SK-N-SH (cell line): ENCODE results near the gene TUBB6. TPM values are rescaled to one million over a fixed set of nuclear protein-coding genes. Genes with fewer than 3 reads are reported as not detected.

Experiments
- CTCF ChIA-PET: fragments of 300-600, 350-600 bp; formaldehyde crosslinking; extraction: SDS; loops from one replicate; lab custom pipeline; 2021; lab: Yijun Ruan, JAX
- POLR2A ChIA-PET: fragments of 350-600 bp; sonication (Branson Sonifier 250); formaldehyde crosslinking; extraction: SDS; loops from one replicate; lab custom pipeline; 2020; ENCODE audit warnings: antibody characterized with exemption, inconsistent platforms; lab: Yijun Ruan, JAX
- DNase-seq: peaks from one replicate; pipeline ENCODE4 v3.0.0; 2012
- H2AFZ ChIP-seq: fragments of 200-600 bp; sonication (generic); 2 replicates; pipeline ENCODE4 v1.8.1; 2016; ENCODE audit warnings: antibody characterized with exemption, mild to moderate bottlenecking, low read depth
- H3F3A ChIP-seq: fragments of 200-600 bp; sonication (generic); replicated peaks from 2 replicates; pipeline ENCODE3; 2016; ENCODE audit warnings: antibody characterized with exemption, mild to moderate bottlenecking; ENCODE audit not compliant: insufficient read depth
- H3K27ac ChIP-seq, 2 experiments: fragments of 200-500 bp in 1 of 2; fragments of 200-600 bp in 1 of 2; sonication (Bioruptor generic) in 1 of 2; sonication (generic), shearing (Covaris generic) in 1 of 2; 2 replicates each; pipeline versions ENCODE4 v1.5.1 to v1.6.1; 2014 to 2016; ENCODE audit warnings: low read depth in 2 of 2, inconsistent platforms in 1 of 2, low read length in 1 of 2, mild to moderate bottlenecking in 1 of 2, mixed read lengths in 1 of 2
- H3K27me3 ChIP-seq: fragments of 200-600 bp; sonication (generic), shearing (Covaris generic); 2 replicates; pipeline ENCODE4 v1.6.1; 2016; ENCODE audit warnings: mixed run types; ENCODE audit not compliant: insufficient read depth
- H3K36me3 ChIP-seq, 2 experiments: fragments of 200-500 bp in 1 of 2; fragments of 200-600 bp in 1 of 2; sonication (Bioruptor generic) in 1 of 2; sonication (generic) in 1 of 2; replicated peaks in 1 of 2; 2 replicates each; pipeline versions ENCODE3 to v1.5.1; 2014 to 2016; ENCODE audit warnings: low read length in 1 of 2, mild to moderate bottlenecking in 1 of 2; ENCODE audit not compliant: insufficient read depth in 2 of 2, control insufficient read depth in 1 of 2
- H3K4me1 ChIP-seq, 2 experiments: fragments of 200-500 bp in 1 of 2; fragments of 200-600 bp in 1 of 2; sonication (Bioruptor generic) in 1 of 2; sonication (generic), shearing (Covaris generic) in 1 of 2; 2 replicates each; pipeline versions ENCODE4 v1.5.1 to v1.6.1; 2014 to 2016; ENCODE audit warnings: low read depth in 1 of 2, low read length in 1 of 2, mixed run types in 1 of 2; ENCODE audit not compliant: insufficient read depth in 2 of 2, control insufficient read depth in 1 of 2
- H3K4me2 ChIP-seq: fragments of 200-600 bp; sonication (generic), shearing (Covaris generic); 2 replicates; pipeline ENCODE4 v1.6.1; 2017; ENCODE audit warnings: mixed run types
- H3K4me3 ChIP-seq, 2 experiments: fragments of 200-500 bp in 1 of 2; fragments of 200-600 bp in 1 of 2; sonication (Bioruptor generic) in 1 of 2; sonication (generic), shearing (Covaris generic) in 1 of 2; 2 replicates each; pipeline versions ENCODE4 v1.5.1 to v1.8.1; 2014 to 2016; ENCODE audit warnings: low read depth in 2 of 2, inconsistent platforms in 1 of 2, low read length in 1 of 2, mild to moderate bottlenecking in 1 of 2, mixed read lengths in 1 of 2, moderate library complexity in 1 of 2
- H3K79me2 ChIP-seq: fragments of 200-600 bp; sonication (generic); 2 replicates; pipeline ENCODE4 v1.8.1; 2017; ENCODE audit warnings: mild to moderate bottlenecking; ENCODE audit not compliant: insufficient read depth
- H3K9ac ChIP-seq: fragments of 200-600 bp; sonication (generic); 2 replicates; pipeline ENCODE4 v1.6.1; 2017; ENCODE audit warnings: mixed run types
- H3K9me2 ChIP-seq: fragments of 200-600 bp; sonication (generic); 2 replicates; pipeline ENCODE4 v1.6.1; 2017; ENCODE audit warnings: mixed run types
- H3K9me3 ChIP-seq: fragments of 200-600 bp; sonication (generic); 2 replicates; pipeline ENCODE4 v1.6.1; 2017; ENCODE audit warnings: mixed run types, mild to moderate bottlenecking, moderate library complexity
- H4K20me1 ChIP-seq: fragments of 200-600 bp; sonication (generic); 2 replicates; pipeline ENCODE4 v1.6.1; 2017; ENCODE audit warnings: mild to moderate bottlenecking, mixed run types; ENCODE audit not compliant: insufficient read depth
- EP300 ChIP-seq, 2 experiments: IDR thresholded peaks; 2 replicates each; pipeline versions ENCODE4 v1.4.0 to v1.6.1; 2012; ENCODE audit warnings: borderline replicate concordance in 1 of 2, low read depth in 1 of 2, low read length in 1 of 2
- EZH2phosphoT487 ChIP-seq: fragments of 200-600 bp; sonication (generic); IDR thresholded peaks from 2 replicates; pipeline ENCODE4 v1.6.1; 2017; ENCODE audit warnings: low read depth, mixed run types, mild to moderate bottlenecking, antibody characterized with exemption, moderate library complexity, borderline replicate concordance
- FOSL2 ChIP-seq: IDR thresholded peaks from 2 replicates; pipeline ENCODE4 v1.4.0; 2012; ENCODE audit warnings: low read depth, mild to moderate bottlenecking, moderate library complexity, borderline replicate concordance
- GABPA ChIP-seq: IDR thresholded peaks from 2 replicates; pipeline ENCODE4 v1.4.0; 2012; ENCODE audit warnings: low read depth, mild to moderate bottlenecking
- IRF3 ChIP-seq: fragments of 150-350 bp; IDR thresholded peaks from 2 replicates; pipeline ENCODE4 v1.6.1; 2016; ENCODE audit warnings: mild to moderate bottlenecking, low read depth, low read length
- MXI1 ChIP-seq: IDR thresholded peaks from 2 replicates; pipeline ENCODE4 v1.6.1; 2012; ENCODE audit warnings: mild to moderate bottlenecking, low read depth, low read length, improper control_type of control experiment
- NRF1 ChIP-seq: IDR thresholded peaks from 2 replicates; pipeline ENCODE4 v1.6.1; 2012; ENCODE audit warnings: low read depth, mild to moderate bottlenecking, low read length
- RCOR1 ChIP-seq: fragments of 150-350 bp; IDR thresholded peaks from 2 replicates; pipeline ENCODE4 v1.6.1; 2017; ENCODE audit warnings: antibody characterized with exemption, low read length
- REST ChIP-seq: IDR thresholded peaks from 2 replicates; pipeline ENCODE4 v1.6.1; 2012; ENCODE audit warnings: mild to moderate bottlenecking, low read depth, low read length, moderate library complexity
- RXRA ChIP-seq: IDR thresholded peaks from 2 replicates; pipeline ENCODE4 v1.4.0; 2012; ENCODE audit warnings: low read depth, mild to moderate bottlenecking, borderline replicate concordance
- USF2 ChIP-seq: fragments of 150-350 bp; IDR thresholded peaks from 2 replicates; pipeline ENCODE4 v1.6.1; 2017; ENCODE audit warnings: antibody characterized with exemption, low read length, low read depth, borderline replicate concordance
- WGBS: methylation state at CpG from one replicate; pipeline ENCODE4 v1.1.6; 2017; ENCODE audit warnings: low lambda C conversion rate; 5-methylcytosine and 5-hydroxymethylcytosine counted together
- polyA plus RNA-seq, 3 experiments: library from polyadenylated mRNA; depleted of rRNA; stranded (reverse); fragments of >200 nt; gene quantifications; 2 replicates each; pipeline ENCODE4 v1.2.3, GENCODE V29; 2012

The TUBB6 gene
- polyA plus RNA-seq, 1 of the 3 experiments (the other 2 are of a cell fraction): 387 TPM

GRCh38 chr18:12340945-12341660, 33.1 kb downstream of the TUBB6 start:
- DNase-seq: no peak
- no peaks in the 10 kb centered on the region for H3K27me3 ChIP-seq
- ChIA-PET POLR2A (no interaction called here), CTCF (interaction anchor here (0.8 to 4.7 kb wide), 3 partner anchors 13 to 331 kb away, joined by 3 to 18 read pairs (median 3); no protein-coding TSS in a partner anchor)
- H3K4me1 ChIP-seq: no peaks in the 10 kb centered on the region
- H3F3A ChIP-seq: peaks cover 4% of the 10 kb centered on the region
- no peaks in the 10 kb centered on the region for H4K20me1 ChIP-seq
- WGBS: 95% methylated on average over 5 of the region's 5 CpGs
- H3K9me2 ChIP-seq: no peaks in the 10 kb centered on the region
- no peak overlapping the region for H2AFZ ChIP-seq
- no peak overlapping the region for H3K9ac ChIP-seq
- no peak overlapping the region for H3K27ac ChIP-seq
- TF ChIP-seq EZH2phosphoT487: no peak
- no peak for TF ChIP-seq MXI1
- no peak for TF ChIP-seq EP300 (IDR thresholded peaks at IDR 0.05; ENCODE audit: borderline replicate concordance in 1 of 2, low read depth in 1 of 2, low read length in 1 of 2)
- no peak for TF ChIP-seq FOSL2
- TF ChIP-seq IRF3: no peak
- TF ChIP-seq GABPA: no peak
- TF ChIP-seq USF2: no peak
- TF ChIP-seq NRF1: no peak
- TF ChIP-seq REST: no peak
- TF ChIP-seq RXRA: no peak
- TF ChIP-seq RCOR1: no peak
- H3K36me3 ChIP-seq: peaks cover 50 to 58% of the 10 kb centered on the region in 2 experiments
- no peaks in the 10 kb centered on the region for H3K9me3 ChIP-seq
- no peak overlapping the region for H3K4me3 ChIP-seq
- H3K4me2 ChIP-seq: no peak overlapping the region
- H3K79me2 ChIP-seq: no peaks in the 10 kb centered on the region
